GM21423 (cell line): ENCODE results near the gene DNAH12.
"Not testable (repeated sequence)": the region's sequence is repeated elsewhere in the genome, so short reads cannot be mapped to it uniquely, and the experiment has no call there.

Experiments
- ATAC-seq: cut with Tn5 transposase; IDR thresholded peaks from one replicate; pipeline ENCODE4 v1.9.1; 2021; ENCODE audit warnings: mild to moderate bottlenecking, moderate library complexity; ENCODE audit not compliant: unreplicated experiment

The DNAH12 gene

DNA sequence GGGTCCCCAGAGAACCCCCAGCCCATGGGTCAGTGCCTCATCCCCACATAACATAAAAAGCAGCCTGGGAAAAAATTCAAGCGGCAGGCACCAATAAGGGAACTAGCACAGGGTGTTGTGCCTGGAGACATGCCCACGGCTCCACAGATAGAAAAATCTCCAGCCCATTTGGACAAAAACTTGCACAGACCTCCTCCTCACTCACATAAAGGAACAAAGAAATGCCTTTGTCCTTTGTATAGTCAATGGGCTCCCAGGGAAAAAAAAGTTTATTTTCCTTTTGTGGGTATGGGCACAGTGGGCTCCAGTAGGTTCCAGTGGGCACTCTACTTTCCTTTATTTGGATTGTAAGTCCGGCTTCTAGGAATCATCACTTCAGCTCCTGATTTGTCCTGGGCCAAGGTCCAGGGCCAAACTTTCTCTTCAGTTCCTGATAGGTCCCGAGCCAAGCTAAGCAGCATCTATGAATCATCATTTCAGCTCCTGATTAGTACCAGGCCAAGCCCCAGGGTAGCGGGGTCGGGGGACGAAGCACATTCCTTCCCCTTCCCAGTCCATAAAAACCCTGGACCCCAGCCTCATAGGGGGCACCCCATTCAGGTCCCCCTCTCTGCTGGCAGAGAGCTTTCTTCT, 1.6 kb upstream of the DNAH12 start:
- no peak for ATAC-seq

DNA sequence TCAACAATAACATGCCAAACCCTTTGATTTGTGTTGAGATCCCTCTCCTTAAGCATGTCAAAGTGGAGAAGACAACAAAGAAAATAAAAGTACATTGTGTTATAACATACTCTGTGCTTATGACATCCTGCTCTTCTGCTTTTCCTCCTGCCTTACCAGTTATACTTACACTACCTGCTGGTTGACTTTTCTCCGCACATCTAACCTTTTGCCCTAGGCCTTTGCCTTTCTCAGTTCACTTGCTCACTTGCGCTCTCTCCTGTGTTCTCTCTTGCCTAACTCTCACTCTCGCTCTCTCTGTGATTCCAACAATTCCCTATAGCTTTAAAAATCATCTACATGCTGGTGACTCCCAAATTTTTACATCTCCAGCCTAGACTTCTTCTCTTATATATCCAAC, 5.7 kb downstream of the DNAH12 start:
- ATAC-seq, result no peak

DNA sequence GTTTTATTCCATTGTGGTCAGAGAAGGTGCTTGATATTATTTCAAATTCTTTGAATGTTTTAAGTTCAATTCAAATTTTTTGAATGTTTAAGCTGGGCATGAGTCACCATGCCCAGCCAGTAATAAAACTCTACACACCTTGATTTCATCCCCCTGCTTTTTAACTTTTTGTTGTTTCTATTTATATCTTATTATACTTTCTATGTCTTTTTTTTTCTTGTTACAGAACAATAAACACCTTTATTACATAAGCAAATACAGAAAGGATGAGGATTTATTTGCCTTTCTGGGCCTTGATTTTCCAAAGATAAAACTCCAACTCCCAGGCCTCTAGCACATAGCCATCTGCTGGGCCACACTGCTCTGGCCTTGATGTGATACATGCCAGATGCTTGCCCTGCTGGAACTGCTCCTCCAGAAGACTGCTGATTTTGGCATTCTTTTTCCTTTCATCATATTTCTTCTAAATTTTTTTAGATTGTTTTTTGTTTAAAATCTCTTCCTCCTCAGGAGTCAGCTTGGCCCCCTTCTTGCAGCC, 14.0 kb downstream of the DNAH12 start:
- no peak for ATAC-seq

DNA sequence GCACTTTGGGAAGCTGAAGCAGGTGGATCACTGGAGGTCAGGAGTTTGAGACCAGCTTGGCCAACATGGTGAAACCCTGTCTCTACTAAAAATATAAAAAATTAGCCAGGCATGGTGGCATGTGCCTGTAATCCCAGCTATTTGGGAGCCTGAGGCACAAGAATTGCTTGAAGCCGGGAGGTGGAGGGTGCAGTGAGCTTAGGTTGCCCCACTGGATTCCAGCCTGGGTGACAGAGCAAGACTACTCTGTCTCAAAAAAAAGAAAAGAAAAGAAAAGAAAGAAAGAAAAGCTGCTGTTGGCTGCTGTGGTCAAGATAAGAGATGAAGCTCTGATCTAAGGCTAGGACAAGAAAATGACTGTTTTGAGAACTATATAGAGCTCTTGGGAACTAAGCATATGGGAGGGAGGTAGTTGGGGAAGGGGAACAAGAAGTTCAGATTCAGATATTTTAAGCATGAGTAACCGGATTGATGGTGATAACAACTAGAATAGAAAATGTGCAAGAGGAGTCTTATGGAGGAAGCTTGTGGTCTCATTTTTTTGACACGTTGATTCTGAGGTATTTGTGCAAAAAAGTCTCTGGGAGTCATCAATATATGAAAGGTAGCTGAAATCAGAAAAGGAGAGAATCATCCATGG, 25.7 kb downstream of the DNAH12 start:
- ATAC-seq, result no peak

DNA sequence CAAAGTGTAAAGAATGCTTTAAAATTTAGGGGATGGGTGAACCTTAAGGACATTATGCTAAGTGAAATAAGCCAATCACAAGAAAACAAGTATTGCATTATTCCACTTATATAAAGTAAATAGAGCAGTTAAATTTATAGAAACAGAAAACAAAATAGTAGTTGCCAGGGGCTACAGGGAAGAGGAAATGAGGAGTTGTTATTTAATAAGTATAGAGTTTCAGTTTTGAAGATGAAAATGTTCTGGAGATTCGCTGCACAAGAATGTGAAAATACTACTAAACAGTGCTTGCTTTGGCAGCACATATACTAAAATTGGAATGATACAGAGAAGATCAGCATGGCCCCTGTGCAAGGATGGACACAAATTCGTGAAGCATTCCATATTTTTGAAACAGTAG, 32.0 kb downstream of the DNAH12 start:
- ATAC-seq, result no peak

DNA sequence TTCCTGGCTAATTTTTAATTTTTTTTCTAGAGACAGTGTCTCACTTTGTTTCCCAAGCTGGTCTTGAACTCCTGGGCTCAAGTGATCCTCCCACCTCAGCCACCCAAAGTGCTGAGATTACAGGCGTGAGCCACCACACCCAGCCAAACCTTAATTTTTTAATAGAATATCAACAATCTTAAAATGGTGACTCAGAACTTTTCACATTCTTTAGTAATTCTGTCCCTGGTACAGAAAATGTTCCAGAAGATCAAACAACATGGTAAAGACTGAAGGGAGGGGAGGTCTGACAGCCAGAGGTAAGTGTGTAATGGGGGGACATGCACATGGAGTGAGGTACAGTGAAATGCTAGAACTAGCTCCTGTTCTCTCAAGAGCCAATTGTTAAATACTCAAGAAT, 38.2 kb downstream of the DNAH12 start:
- no peak for ATAC-seq

DNA sequence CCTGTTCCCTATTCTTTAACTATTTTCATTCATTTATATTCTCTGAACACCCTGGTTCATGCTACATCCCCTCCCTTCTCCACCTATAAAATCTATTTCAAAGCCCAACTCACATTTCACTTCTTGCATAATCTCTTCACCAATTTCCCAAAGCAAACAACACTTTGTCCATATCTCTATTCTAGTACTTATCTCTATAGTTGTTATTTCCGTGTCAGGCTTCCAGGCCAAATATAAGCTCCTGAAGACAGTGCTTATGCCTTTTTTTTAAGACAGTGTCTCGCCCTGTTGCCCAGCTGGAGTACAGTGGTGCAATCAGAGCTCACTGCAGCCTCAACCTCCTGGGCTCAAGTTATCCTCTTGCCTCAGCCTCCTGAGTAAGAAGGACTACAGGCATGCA, 43.6 kb downstream of the DNAH12 start:
- ATAC-seq, result no peak

DNA sequence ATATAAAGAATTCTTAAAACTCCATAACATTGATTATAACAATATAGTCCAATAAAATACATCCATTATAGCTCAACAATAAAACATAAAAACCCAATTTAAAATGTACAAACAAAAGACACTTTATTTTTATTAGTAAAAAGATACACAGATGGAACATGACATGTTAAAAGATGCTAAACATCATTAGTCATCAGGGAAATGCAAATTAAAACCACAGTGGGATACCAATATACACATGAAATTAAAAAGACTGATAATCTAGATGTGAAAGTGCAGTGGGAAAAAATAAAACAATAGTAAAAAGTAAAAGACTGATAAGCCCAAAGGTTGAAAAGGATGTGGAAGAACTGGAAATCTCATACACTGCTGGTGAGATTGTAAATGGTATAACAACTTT, 46.2 kb downstream of the DNAH12 start:
- no peak for ATAC-seq

DNA sequence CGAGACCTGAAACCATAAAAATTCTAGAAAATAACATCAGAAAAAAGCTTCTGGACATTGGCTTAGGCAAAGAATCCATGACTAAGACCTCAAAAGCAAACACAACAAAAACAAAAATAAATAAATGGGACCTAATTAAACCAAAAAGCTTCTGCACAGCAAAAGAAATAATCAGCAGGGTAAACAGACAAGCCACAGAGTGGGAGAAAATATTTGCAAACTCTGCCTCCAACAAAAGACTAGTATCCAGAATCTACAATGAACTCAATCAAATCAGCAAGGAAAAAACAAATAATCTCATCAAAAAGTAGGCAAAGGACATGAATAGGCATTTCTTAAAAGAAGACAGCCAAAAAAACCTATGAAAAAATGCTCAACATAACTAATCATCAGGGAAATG, 59.6 kb downstream of the DNAH12 start:
- no peak for ATAC-seq

DNA sequence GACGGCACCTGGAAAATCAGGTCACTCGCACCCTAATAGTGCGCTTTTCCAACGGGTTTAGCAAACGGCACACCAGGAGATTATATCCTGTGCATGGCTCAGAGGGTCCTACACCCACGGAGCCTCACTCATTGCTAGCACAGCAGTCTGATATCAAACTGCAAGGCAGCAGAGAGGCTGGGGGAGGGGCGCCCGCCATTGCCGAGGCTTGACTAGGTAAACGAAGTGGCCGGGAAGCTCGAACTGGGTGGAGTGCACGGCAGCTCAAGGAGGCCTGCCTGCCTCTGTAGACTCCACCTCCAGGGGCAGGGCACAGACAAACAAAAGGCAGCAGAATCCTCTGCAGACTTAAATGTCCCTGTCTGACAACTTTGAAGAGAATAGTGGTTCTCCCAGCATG, 67.0 kb downstream of the DNAH12 start:
- not testable (repeated sequence) for ATAC-seq

DNA sequence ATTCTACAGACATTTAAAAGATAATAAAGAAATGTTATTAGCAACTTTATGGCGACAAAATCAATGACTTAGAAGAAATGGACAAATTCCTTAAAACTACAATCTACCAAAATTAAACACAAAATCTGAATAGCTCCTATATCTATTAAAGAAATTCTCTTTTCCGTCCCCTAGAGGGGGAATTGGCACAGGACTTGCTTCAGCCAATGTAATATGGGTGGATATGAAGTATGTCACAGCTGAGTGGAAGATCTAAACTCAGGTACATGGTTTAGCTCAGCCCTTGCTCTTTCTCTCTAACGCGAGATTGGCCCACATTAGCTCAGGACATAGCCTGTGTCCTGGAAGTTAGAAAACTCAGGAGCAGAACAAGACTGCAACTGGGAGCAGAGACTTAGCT, 79.3 kb downstream of the DNAH12 start:
- no peak for ATAC-seq

DNA sequence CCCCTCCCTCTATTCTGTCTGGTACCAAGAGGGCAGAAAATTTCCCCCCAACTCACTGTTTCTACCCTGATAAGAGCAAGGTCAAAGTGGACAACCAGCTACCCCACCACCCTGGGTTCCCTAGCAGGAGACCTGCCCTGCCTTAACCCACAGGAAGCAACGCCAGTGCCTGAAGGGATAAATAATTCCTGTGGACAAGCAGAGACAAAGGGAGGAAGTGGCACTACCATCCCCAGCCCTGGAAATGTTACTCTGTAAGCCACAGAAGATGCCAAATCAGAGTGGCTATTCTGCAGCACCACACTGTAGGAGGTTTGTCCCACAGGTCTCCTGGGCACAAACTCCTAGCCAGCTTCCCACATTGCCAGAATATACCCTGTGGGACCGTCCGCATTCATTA, 80.1 kb downstream of the DNAH12 start:
- no peak for ATAC-seq

DNA sequence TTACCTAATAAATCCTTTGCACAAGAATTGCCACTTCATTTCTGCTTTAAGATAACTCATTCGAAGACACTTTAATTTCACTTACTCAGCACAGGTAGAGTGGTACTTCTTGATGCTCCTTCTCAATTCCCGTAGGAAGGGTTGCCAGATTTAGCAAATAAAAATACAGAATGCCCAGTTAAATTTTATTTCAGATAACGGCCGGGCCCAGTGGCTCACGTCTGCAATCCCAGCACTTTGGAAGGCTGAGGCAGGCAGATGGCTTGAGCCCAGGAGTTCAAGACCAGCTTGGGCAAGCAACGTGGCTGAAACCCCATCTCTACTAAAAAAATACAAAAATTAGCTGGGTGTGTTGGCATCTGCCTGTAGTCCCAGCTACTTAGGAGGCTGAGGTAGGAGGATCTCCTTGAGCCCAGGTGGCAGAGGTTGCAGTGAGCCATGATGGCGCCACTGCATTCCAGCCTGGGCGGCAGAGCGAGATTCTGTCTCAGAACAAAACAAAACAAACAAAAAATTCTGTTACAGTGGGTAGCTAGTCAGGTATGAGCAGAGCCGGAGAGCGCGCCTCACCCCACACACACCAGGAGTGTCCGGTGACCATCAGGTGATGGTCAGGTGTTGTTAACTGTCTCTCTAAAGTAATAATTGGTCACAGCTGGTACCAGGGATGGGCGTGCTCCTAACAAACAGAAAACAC, 92.8 kb downstream of the DNAH12 start:
- ATAC-seq, result no peak

DNA sequence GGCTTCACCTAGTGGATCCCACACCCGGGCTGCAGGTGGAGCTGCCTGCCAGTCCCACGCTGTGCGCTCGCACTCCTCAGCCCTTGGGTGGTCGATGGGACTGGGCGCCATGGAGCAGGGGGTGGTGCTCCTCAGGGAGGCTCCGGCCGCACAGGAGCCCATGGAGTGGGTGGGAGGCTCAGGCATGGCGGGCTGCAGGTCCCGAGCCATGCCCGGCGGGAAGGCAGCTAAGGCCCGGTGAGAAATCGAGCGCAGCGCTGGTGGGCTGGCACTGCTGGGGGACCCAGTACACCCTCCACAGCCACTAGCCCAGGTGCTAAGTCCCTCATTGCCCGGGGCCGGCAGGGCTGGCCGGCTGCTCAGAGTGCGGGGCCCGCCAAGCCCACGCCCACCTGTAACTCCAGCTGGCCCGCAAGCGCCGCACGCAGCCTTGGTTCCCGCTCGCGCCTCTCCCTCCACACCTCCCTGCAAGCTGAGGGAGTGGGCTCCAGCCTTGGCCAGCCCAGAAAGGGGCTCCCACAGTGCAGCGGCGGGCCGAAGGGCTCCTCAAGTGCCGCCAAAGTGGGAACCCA, 94.8 kb downstream of the DNAH12 start:
- not testable (repeated sequence) for ATAC-seq

DNA sequence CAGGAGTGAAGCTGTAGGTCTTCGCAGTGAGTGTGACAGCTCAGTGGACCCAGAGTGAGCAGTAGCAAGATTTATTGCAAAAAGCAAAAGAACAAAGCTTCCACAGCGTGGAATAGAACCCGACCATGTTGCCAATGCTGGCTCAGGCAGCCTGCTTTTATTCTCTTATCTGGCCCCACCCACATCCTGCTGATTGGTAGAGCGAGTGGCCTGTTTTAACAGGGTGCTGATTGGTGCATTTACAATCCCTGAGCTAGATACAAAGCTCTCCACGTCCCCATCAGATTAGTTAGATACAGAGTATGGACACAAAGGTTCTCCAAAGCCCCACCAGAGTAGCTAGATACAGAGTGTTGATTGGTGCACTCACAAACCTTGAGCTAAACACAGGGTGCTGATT, 95.7 kb downstream of the DNAH12 start:
- not testable (repeated sequence) for ATAC-seq

DNA sequence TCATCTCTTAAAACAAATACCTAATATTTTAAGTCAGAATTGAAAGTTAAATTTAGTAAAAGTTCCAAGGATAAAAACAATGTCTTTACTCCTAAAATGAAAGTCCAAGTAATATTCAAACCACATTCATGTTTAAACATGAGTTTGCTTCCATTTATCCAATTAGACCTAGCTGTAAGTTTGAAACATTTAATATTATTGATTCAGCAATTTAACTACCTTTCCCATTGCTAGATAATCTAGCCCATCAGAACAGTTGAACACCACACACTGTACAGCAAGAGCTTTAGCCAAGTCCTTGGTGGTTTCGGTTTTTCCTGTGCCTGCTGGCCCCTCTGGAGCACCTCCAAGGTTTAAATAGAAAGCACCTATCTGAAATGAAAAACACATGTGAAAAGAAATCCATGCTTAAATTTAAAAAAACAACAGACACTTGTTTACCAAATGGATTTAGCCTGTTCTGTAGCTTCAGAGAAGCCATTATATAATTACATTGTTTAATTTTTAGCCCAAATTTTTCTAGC, 97.8 kb downstream of the DNAH12 start:
- no peak for ATAC-seq

DNA sequence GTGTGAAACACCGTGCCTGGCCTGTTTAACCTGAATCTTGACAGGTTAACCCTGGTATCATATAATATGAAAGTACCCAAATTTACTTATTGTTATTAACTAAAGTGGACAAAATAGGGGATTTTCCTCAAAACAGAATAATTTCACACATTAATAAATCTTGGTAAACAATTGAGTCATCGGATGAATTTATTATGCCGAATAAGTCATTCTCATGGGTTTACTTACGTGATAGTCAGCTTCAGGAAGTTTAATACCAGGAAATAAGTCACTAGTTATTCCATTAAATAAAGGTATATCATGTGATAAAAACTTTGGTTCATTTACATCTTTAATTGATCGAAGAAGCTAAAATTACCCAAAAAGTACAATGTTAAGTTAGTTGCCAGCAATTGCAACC, 99.7 kb downstream of the DNAH12 start:
- no peak for ATAC-seq

DNA sequence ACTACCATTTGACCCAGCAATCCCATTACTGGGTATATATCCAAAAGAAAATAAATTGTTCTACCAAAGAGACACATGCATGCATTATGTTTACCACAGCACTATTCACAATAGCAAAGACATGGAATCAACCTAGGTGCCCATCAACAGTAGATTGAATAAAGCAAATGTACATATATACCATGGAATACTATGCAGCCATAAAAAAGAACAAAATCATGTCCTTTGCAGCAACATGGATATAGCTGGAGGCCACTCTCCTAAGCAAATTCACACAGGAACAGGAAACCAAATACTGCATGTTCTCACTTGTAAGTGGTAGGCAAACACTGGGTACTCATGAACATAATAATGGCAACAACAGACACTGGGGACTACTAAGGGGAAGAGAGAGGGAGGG, 104.0 kb downstream of the DNAH12 start:
- not testable (repeated sequence) for ATAC-seq

DNA sequence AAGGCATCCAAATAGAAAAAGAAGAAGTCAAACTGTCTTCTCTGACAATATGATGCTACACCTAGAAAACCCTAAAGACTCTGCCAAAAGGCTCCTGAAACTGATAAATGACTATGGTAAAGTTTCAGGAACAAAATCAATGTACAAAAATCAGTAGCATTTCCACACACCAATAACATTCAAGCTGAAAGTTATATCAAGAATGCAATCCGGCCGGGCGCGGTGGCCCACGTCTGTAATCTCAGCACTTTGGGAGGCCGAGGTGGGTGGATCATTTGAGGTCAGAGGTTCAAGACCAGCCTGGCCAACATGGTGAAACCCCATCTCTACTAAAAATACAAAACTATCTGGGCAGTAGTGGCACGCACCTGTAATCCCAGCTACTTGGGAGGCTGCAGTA, 105.7 kb downstream of the DNAH12 start:
- ATAC-seq, result not testable (repeated sequence)

DNA sequence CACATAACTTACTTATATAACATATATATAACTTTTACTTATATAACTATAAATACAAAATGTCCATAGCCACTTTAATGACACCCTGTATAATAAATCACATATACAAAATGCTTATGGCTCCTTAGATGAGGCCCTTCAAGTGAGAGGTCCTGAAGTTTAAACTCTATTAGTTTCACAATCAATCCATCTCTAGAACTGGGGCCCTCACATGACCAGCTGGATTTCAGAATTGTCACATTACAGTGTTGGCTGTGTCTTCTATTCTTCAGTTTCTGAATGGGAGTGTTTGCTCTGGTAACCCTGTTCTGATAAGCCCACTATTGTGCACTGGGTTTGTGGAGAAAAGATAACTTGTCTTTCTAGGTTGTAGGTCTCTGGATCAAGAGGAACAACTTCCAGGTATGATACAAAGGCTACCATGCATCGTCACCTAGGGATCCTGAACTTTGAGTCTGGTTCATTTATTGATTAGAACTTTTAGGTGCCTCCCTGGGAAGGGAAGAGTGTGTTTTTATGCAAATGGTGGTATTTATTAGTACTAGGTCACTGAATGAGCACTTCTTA, 107.9 kb downstream of the DNAH12 start:
- ATAC-seq, result no peak

DNA sequence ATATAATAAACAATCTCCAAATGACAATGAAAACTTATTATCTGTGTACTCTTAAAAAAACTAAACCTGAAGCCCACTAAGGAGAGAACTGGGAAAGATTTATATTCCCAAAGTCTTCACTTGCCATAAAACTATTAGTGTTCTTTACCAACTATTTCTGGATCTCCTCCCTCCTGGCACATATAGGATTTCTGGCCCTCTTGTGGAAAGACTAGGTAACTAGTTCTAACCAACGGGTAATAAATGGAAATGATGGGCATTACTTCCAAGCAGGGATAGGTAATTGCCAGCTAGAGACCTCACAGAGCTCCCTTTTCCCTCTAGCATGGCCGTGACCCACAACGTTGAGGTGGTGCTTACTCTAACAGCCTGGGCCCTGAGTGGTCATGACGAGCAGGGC, 110.1 kb downstream of the DNAH12 start:
- ATAC-seq, result no peak
